Measurements from ENCODE around the gene MYO1H. TPM values are rescaled to one million over a fixed set of nuclear protein-coding genes. Genes with fewer than 3 reads are reported as not detected.
"Not testable (repeated sequence)": the region's sequence is repeated elsewhere in the genome, so short reads cannot be mapped to it uniquely, and the experiment has no call there.

The MYO1H gene
- total RNA-seq, 2 donors from 2014 or later = not detected

GRCh38 chr12:109389146-109389545 is 41.4 kb downstream of the MYO1H start:
- H3K9me3 ChIP-seq = no peaks in the 10 kb centered on the region
- H3K4me1 ChIP-seq (ENCODE audit: control insufficient read depth in 1 of 2, low read depth in 2 of 2) = no peaks in the 10 kb centered on the region
- H3K27me3 ChIP-seq (replicated peaks; ENCODE audit: insufficient read depth) = no peaks in the 10 kb centered on the region
- no peak for ATAC-seq (ENCODE audit: insufficient number of reproducible peaks, low FRiP score, low read depth)
- no peak for TF ChIP-seq CTCF (IDR thresholded peaks at IDR 0.05)
- H3K27ac ChIP-seq = no peak overlapping the region
- H3K4me3 ChIP-seq = no peak overlapping the region
- DNase-seq (ENCODE audit: low spot score) = no peak
- H3K36me3 ChIP-seq = no peaks in the 10 kb centered on the region

GRCh38 chr12:109393437-109394345 is 46.0 kb downstream of the MYO1H start:
- H3K36me3 ChIP-seq = no peaks in the 10 kb centered on the region
- no peak overlapping the region for H3K4me3 ChIP-seq
- H3K4me1 ChIP-seq (ENCODE audit: control insufficient read depth in 1 of 2, low read depth in 2 of 2) = no peaks in the 10 kb centered on the region
- DNase-seq (ENCODE audit: low spot score) = no peak
- no peak overlapping the region for H3K27ac ChIP-seq
- ATAC-seq (ENCODE audit: insufficient number of reproducible peaks, low FRiP score, low read depth) = peak; percentile 60
- peak; percentile 67 for TF ChIP-seq CTCF (IDR thresholded peaks at IDR 0.05)
- H3K9me3 ChIP-seq = no peaks in the 10 kb centered on the region
- no peaks in the 10 kb centered on the region for H3K27me3 ChIP-seq (replicated peaks; ENCODE audit: insufficient read depth)

GRCh38 chr12:109394891-109395290 is 47.2 kb downstream of the MYO1H start:
- DNase-seq (ENCODE audit: low spot score) = no peak
- Histone ChIP-seq H3K27me3 (replicated peaks; ENCODE audit: insufficient read depth) (no peaks in the 10 kb centered on the region), H3K27ac (no peak overlapping the region), H3K4me1 (ENCODE audit: control insufficient read depth in 1 of 2, low read depth in 2 of 2) (no peaks in the 10 kb centered on the region), H3K4me3 (no peak overlapping the region), H3K9me3 (no peaks in the 10 kb centered on the region), H3K36me3 (no peaks in the 10 kb centered on the region)
- no peak for ATAC-seq (ENCODE audit: insufficient number of reproducible peaks, low FRiP score, low read depth)
- TF ChIP-seq CTCF (IDR thresholded peaks at IDR 0.05) = no peak

- H3K9me3 ChIP-seq; H3K27me3 ChIP-seq (replicated peaks; ENCODE audit: insufficient read depth); H3K4me3 ChIP-seq; H3K27ac ChIP-seq; H3K36me3 ChIP-seq; H3K4me1 ChIP-seq (ENCODE audit: control insufficient read depth in 1 of 2, low read depth in 2 of 2); DNase-seq (ENCODE audit: low spot score); ATAC-seq (ENCODE audit: insufficient number of reproducible peaks, low FRiP score, low read depth): not testable (repeated sequence)
These were observed 57.1 kb downstream of the MYO1H start for GRCh38 chr12:109404841-109405240.

- not testable (repeated sequence) for H3K27ac ChIP-seq; H3K4me3 ChIP-seq; ATAC-seq (ENCODE audit: insufficient number of reproducible peaks, low FRiP score, low read depth); H3K9me3 ChIP-seq; H3K4me1 ChIP-seq (ENCODE audit: control insufficient read depth in 1 of 2, low read depth in 2 of 2); DNase-seq (ENCODE audit: low spot score); H3K36me3 ChIP-seq; H3K27me3 ChIP-seq (replicated peaks; ENCODE audit: insufficient read depth)
These were observed 58.4 kb downstream of the MYO1H start for GRCh38 chr12:109406147-109406546.

- H3K27ac ChIP-seq = no peak overlapping the region
- DNase-seq (ENCODE audit: low spot score) (no peak), ATAC-seq (ENCODE audit: insufficient number of reproducible peaks, low FRiP score, low read depth) (no peak)
- no peaks in the 10 kb centered on the region for H3K9me3 ChIP-seq
- H3K27me3 ChIP-seq (replicated peaks; ENCODE audit: insufficient read depth) = no peaks in the 10 kb centered on the region
- no peak overlapping the region for H3K4me3 ChIP-seq
- no peaks in the 10 kb centered on the region for H3K4me1 ChIP-seq (ENCODE audit: control insufficient read depth in 1 of 2, low read depth in 2 of 2)
- H3K36me3 ChIP-seq = no peaks in the 10 kb centered on the region
- TF ChIP-seq CTCF (IDR thresholded peaks at IDR 0.05) = no peak
These were observed 71.3 kb downstream of the MYO1H start for GRCh38 chr12:109418848-109419480.

Data from thoracic aorta (tissue), 2 donors.